Gastrocnemius medialis (tissue), 4 donors: ENCODE data around the gene PYGO2. TPM values are rescaled to one million over a fixed set of nuclear protein-coding genes. Genes with fewer than 3 reads are reported as not detected.

ENCODE experiments used
- ATAC-seq, 2 donors: fragments of 150-250 bp; one replicate each; pipeline ENCODE4 v1.9.1; 2016
- DNase-seq, 2 donors: peaks; one replicate each; pipeline ENCODE4 v3.0.0-alpha.2; 2019
- H3K27ac ChIP-seq, 4 donors: fragments of 200-600 bp; sonication (generic); 1 replicate in 1 of 4; 2 replicates in 3 of 4; pipeline ENCODE4 v1.5.1; 2016 to 2018; ENCODE audit warnings: mild to moderate bottlenecking in 2 of 4, moderate library complexity in 1 of 4
- H3K27me3 ChIP-seq, 3 donors: fragments of 200-600 bp; sonication (generic) in 2 of 3; 1 replicate in 1 of 3; 2 replicates in 2 of 3; pipeline versions ENCODE4 v1.5.1 to v1.6.0; 2016 to 2019; ENCODE audit warnings: mild to moderate bottlenecking in 1 of 3, moderate library complexity in 1 of 3
- H3K36me3 ChIP-seq, 2 donors: fragments of 200-600 bp; sonication (generic) in 1 of 2; one replicate each; pipeline ENCODE4 v1.5.1; 2017 to 2018
- H3K4me1 ChIP-seq, 2 donors: fragments of 200-600 bp; sonication (generic) in 1 of 2; one replicate each; pipeline ENCODE4 v1.5.1; 2016 to 2017; ENCODE audit warnings: mild to moderate bottlenecking in 2 of 2
- H3K4me3 ChIP-seq, 4 donors: fragments of 200-600 bp; sonication (generic) in 3 of 4; 1 replicate in 1 of 4; 2 replicates in 3 of 4; pipeline ENCODE4 v1.5.1; 2016 to 2019; ENCODE audit warnings: mild to moderate bottlenecking in 2 of 4
- H3K9me3 ChIP-seq, 3 donors: fragments of 200-600 bp; sonication (generic) in 2 of 3; 1 replicate in 1 of 3; 2 replicates in 2 of 3; pipeline ENCODE4 v1.5.1; 2016 to 2019
- POLR2A ChIP-seq, 2 donors: fragments of 450-650 bp; IDR thresholded peaks; one replicate each; pipeline ENCODE4 v1.6.1; 2017; ENCODE audit warnings: antibody characterized with exemption in 2 of 2, mild to moderate bottlenecking in 2 of 2, moderate library complexity in 2 of 2
- in situ Hi-C, 4 donors: fragments of 200-750 bp; cut with MboI; loops; one replicate each; pipeline versions ENCODE4 v1.15.0 to v1.8.0; 2017; ENCODE audit warnings: low sequenced_read_pairs in 4 of 4
- intact Hi-C: fragments of 100-400 bp; cut with DNase I; formaldehyde crosslinking; loops from one replicate; pipeline ENCODE4 v1.15.1; 2023; ENCODE audit warnings: low total_unique reads
- total RNA-seq, 4 donors: library from RNA; depleted of rRNA; stranded (reverse); fragments of >200 nt; gene quantifications; one replicate each; pipeline versions ENCODE4 v1.1.0 to v1.2.3, GENCODE V29; 2016
- TF ChIP-seq, protein P1 (sequence below), 5 experiments: fragments of 450-650 bp in 3 of 5; fragments of 200-600 bp in 2 of 5; sonication (generic) in 2 of 5; IDR thresholded peaks in 4 of 5; conservative IDR thresholded peaks in 1 of 5; 1 replicate in 4 of 5; 2 replicates in 1 of 5; pipeline ENCODE4 v1.5.1; 2016 to 2019; ENCODE audit warnings: antibody characterized with exemption in 5 of 5, mild to moderate bottlenecking in 3 of 5, moderate library complexity in 3 of 5

PYGO2 gene
- total RNA-seq, 4 donors from 2014 or later: 12.6 to 22.7 (median 17.8) TPM

DNA sequence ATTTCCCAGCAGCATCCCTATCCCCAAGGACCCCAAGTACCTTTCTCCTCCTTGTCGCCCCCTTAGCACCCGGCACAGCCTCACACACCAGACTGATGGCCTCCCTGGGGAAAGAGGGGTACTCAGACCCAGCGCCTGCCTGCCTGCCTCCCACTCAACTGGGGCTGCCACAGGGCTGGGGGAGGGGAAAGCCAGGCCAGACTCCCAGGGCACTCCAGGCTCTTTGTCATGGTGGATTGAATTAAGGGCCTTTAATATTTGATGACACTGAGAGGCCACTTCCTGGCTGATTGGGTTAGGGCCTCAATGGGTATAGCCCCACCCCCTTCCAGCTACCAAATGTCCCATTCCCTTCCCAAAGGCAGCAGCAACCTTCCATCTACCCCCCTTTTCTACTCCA is 7.1 kb upstream of the PYGO2 start:
- DNase-seq (no peak), ATAC-seq (no peak)
- H3K36me3 ChIP-seq: peaks cover under 1 to 46% of the 10 kb centered on the region in 2 donors
- H3K4me3 ChIP-seq: no peak overlapping the region
- TF ChIP-seq POLR2A (IDR thresholded peaks at IDR 0.05): no peak
- TF ChIP-seq, protein P1, sequence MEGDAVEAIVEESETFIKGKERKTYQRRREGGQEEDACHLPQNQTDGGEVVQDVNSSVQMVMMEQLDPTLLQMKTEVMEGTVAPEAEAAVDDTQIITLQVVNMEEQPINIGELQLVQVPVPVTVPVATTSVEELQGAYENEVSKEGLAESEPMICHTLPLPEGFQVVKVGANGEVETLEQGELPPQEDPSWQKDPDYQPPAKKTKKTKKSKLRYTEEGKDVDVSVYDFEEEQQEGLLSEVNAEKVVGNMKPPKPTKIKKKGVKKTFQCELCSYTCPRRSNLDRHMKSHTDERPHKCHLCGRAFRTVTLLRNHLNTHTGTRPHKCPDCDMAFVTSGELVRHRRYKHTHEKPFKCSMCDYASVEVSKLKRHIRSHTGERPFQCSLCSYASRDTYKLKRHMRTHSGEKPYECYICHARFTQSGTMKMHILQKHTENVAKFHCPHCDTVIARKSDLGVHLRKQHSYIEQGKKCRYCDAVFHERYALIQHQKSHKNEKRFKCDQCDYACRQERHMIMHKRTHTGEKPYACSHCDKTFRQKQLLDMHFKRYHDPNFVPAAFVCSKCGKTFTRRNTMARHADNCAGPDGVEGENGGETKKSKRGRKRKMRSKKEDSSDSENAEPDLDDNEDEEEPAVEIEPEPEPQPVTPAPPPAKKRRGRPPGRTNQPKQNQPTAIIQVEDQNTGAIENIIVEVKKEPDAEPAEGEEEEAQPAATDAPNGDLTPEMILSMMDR (IDR thresholded peaks at IDR 0.05 in 4 of 5, conservative IDR thresholded peaks at IDR 0.05 in 1 of 5): no peak
- peak overlapping the region; percentile 93 to 96 (median 95) for H3K27ac ChIP-seq
- peaks cover 38 to 39% of the 10 kb centered on the region in 2 donors for H3K4me1 ChIP-seq
- intact Hi-C loops: no loop called here
- H3K27me3 ChIP-seq: no peaks in the 10 kb centered on the region
- in situ Hi-C loops: loop anchor here in 3 of 4 donors (10.0 to 25.0 kb wide), 2 partner anchors 46 to 94 kb away; partner anchors contain the start of genes ADAM15 (in 1 of the 3) and EFNA4 (in 1 of the 3)
- H3K9me3 ChIP-seq: no peaks in the 10 kb centered on the region

- H3K4me3 ChIP-seq: no peak overlapping the region
- no peaks in the 10 kb centered on the region for H3K27me3 ChIP-seq
- H3K9me3 ChIP-seq: no peaks in the 10 kb centered on the region
- peaks cover 36 to 39% of the 10 kb centered on the region in 2 donors for H3K4me1 ChIP-seq
- peak overlapping the region in 3 of 4 donors; percentile 95 to 96 (median 95) for H3K27ac ChIP-seq
- TF ChIP-seq POLR2A (IDR thresholded peaks at IDR 0.05): no peak
- TF ChIP-seq, protein P1 (IDR thresholded peaks at IDR 0.05 in 4 of 5, conservative IDR thresholded peaks at IDR 0.05 in 1 of 5): no peak
- in situ Hi-C loops (loop anchor here in 3 of 4 donors (10.0 to 25.0 kb wide), 2 partner anchors 47 to 95 kb away; partner anchors contain the start of genes ADAM15 (in 1 of the 3) and EFNA4 (in 1 of the 3)), intact Hi-C loops (no loop called here)
- no peak for DNase-seq
- ATAC-seq: no peak
- peaks cover 4 to 56% of the 10 kb centered on the region in 2 donors for H3K36me3 ChIP-seq
These were observed 5.9 kb upstream of the PYGO2 start for GRCh38 chr1:154967331-154967950.

DNA sequence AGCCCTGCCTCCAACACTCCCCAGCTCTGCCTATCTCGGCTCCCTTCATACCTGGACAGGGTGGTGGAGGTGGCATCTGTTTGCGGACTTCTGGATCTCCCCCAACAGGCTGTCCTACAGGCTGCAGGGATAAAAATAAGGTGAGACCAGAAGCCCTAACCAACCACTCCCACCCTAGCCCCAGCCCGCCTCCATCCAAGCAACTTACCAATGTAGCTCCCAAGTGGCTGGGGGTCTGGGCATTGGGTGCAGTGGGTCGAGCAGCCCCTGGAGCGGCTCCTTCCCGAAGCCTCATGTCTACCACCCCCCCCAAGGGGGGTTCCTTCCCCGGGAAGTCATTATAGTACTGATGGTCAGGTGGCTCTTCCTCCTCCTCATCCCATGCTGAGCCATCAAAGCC is 4.5 kb upstream of the PYGO2 start:
- no peaks in the 10 kb centered on the region for H3K27me3 ChIP-seq
- DNase-seq (no peak), ATAC-seq (no peak)
- peaks cover 25 to 29% of the 10 kb centered on the region in 2 donors for H3K4me1 ChIP-seq
- in situ Hi-C loops: loop anchor here in 3 of 4 donors (10.0 to 25.0 kb wide), 2 partner anchors 49 to 96 kb away; partner anchors contain the start of genes ADAM15 (in 1 of the 3) and EFNA4 (in 1 of the 3)
- peak overlapping the region in 1 of 4 donors; percentile 95 for H3K27ac ChIP-seq
- H3K36me3 ChIP-seq: peaks cover 4 to 56% of the 10 kb centered on the region in 2 donors
- H3K9me3 ChIP-seq: no peaks in the 10 kb centered on the region
- TF ChIP-seq POLR2A (IDR thresholded peaks at IDR 0.05): no peak
- TF ChIP-seq, protein P1 (IDR thresholded peaks at IDR 0.05 in 4 of 5, conservative IDR thresholded peaks at IDR 0.05 in 1 of 5): no peak
- intact Hi-C loops: no loop called here
- no peak overlapping the region for H3K4me3 ChIP-seq

DNA sequence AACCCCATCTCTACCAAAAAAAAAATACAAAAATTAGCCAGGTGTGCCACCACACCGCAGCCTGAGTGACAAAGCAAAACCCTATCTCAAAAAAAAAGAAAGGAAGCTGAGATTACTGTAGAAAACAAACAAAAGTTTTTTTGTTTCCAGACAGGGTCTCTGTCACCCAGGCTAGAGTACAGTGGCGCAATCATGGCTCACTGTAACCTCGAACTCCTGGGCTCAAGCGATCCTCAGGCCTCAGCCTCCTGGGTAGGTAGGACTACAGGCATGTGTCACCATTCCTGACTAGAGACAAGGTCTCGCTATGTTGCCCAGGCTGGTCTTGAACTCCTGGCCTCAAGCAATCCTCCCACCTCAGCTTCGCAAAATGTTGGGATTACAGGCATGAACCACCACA is 2.8 kb upstream of the PYGO2 start:
- H3K36me3 ChIP-seq: peaks cover 4 to 59% of the 10 kb centered on the region in 2 donors
- no peaks in the 10 kb centered on the region for H3K27me3 ChIP-seq
- peaks cover 22 to 24% of the 10 kb centered on the region in 2 donors for H3K4me1 ChIP-seq
- H3K27ac ChIP-seq: peak overlapping the region in 2 of 4 donors; percentile 32 to 100
- DNase-seq: no peak
- in situ Hi-C loops: loop anchor here in 3 of 4 donors (5.0 to 25.0 kb wide), 3 partner anchors 33 to 98 kb away; partner anchors contain the start of genes ADAM15 (in 1 of the 3) and EFNA4 (in 1 of the 3)
- no peak for ATAC-seq
- no peaks in the 10 kb centered on the region for H3K9me3 ChIP-seq
- TF ChIP-seq, protein P1 (IDR thresholded peaks at IDR 0.05 in 4 of 5, conservative IDR thresholded peaks at IDR 0.05 in 1 of 5): no peak
- no peak for TF ChIP-seq POLR2A (IDR thresholded peaks at IDR 0.05)
- H3K4me3 ChIP-seq: no peak overlapping the region
- intact Hi-C loops: no loop called here
